Adrenal gland (tissue), 5 donors: Measurements from ENCODE around the gene MRFAP1.

Source experiments
- CTCF ChIP-seq, 6 experiments: fragments of 450-650 bp in 4 of 6; fragments of 200-600 bp in 2 of 6; sonication (generic) in 1 of 6; IDR thresholded peaks; 1 replicate in 5 of 6; 2 replicates in 1 of 6; pipeline versions ENCODE4 v1.5.1 to v1.8.0; 2016 to 2021; ENCODE audit warnings: antibody characterized with exemption in 6 of 6, mild to moderate bottlenecking in 2 of 6, moderate library complexity in 1 of 6
- POLR2A ChIP-seq, 2 donors: fragments of 450-650 bp; IDR thresholded peaks; one replicate each; pipeline ENCODE4 v1.6.1; 2017; ENCODE audit warnings: antibody characterized with exemption in 2 of 2, mild to moderate bottlenecking in 2 of 2, moderate library complexity in 1 of 2
- donor health status: DM: no; HTN: no; CAD: no.

GRCh38 chr4:6614701-6615230, 25.7 kb upstream of the MRFAP1 start:
- TF ChIP-seq CTCF (IDR thresholded peaks at IDR 0.05), result no peak
- TF ChIP-seq POLR2A (IDR thresholded peaks at IDR 0.05), result no peak
